NCI-H2029 (cell line): Measurements from ENCODE around the gene NDUFB10.

Experiments used
- DNase-seq: peaks from one replicate; lab custom pipeline; 2025; lab: John Stamatoyannopoulos, UW

Gene NDUFB10

GRCh38 chr16:1984347-1985225 lies 25.2 kb downstream of the NDUFB10 start:
- no peak for DNase-seq

- no peak for DNase-seq
Measured at GRCh38 chr16:1985466-1986150, 26.3 kb downstream of the NDUFB10 start.

GRCh38 chr16:1987198-1987597 lies 27.9 kb downstream of the NDUFB10 start:
- DNase-seq: no peak

- no peak for DNase-seq
Measured at GRCh38 chr16:1989209-1990100, 30.1 kb downstream of the NDUFB10 start, which contains the start of gene SYNGR3. Gene SYNGR3, plus strand, starts transcription at chr16:1989970. Its CDS starts 133 bp downstream, at chr16:1990103.

- DNase-seq: no peak
Measured at GRCh38 chr16:1990101-1990350, 30.7 kb downstream of the NDUFB10 start.

GRCh38 chr16:1990351-1991134 lies 31.2 kb downstream of the NDUFB10 start:
- DNase-seq: no peak

GRCh38 chr16:1991135-1991551 lies 31.8 kb downstream of the NDUFB10 start:
- no peak for DNase-seq

- DNase-seq: no peak
Measured at GRCh38 chr16:1991588-1991947, 32.2 kb downstream of the NDUFB10 start.

- no peak for DNase-seq
Measured at GRCh38 chr16:1991948-1992703, 32.8 kb downstream of the NDUFB10 start.

- DNase-seq: no peak
Measured at GRCh38 chr16:1992704-1993317, 33.5 kb downstream of the NDUFB10 start.

- peak; percentile 72 for DNase-seq
Measured at GRCh38 chr16:1993731-1994131, 34.4 kb downstream of the NDUFB10 start.

GRCh38 chr16:1997494-1998359 lies 38.4 kb downstream of the NDUFB10 start:
- no peak for DNase-seq

- no peak for DNase-seq
Measured at GRCh38 chr16:1998360-1998835, 39.1 kb downstream of the NDUFB10 start.

GRCh38 chr16:1998852-1999801 lies 39.8 kb downstream of the NDUFB10 start:
- no peak for DNase-seq

GRCh38 chr16:1999866-2000514 lies 40.7 kb downstream of the NDUFB10 start:
- DNase-seq: no peak

GRCh38 chr16:2001035-2001434 lies 41.7 kb downstream of the NDUFB10 start:
- no peak for DNase-seq

GRCh38 chr16:2001456-2002355 lies 42.4 kb downstream of the NDUFB10 start:
- DNase-seq: no peak
